ENCODE data around the gene GULP1.

DNA sequence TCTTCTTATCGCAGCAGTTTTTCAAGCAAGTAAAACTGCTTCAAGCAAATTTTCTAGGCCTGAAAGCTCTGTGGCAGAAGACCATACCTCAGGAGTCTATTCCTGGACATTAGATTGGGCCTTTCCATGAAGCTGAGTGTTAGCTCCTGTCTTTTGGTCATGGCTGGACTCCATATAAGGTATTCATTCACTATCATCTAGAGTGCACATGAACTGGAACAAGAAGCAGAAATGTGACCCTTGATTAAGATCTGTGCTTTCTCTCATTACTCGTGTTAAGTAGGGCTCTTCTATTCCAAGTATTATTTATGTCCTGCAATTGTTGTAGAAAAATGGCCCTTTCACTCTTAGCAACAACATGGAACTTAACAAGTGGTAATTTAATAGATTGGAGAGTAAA lies 5.9 kb upstream of the GULP1 start:
- TF ChIP-seq TAF1 (IDR thresholded peaks at IDR 0.05; ENCODE audit: low read depth) (no peak), EZH2 (IDR thresholded peaks at IDR 0.05; ENCODE audit: borderline replicate concordance, insufficient read depth, low read length, poor library complexity, severe bottlenecking) (no peak), POLR2AphosphoS5 (IDR thresholded peaks at IDR 0.05) (no peak), MXI1 (conservative IDR thresholded peaks at IDR 0.05; ENCODE audit: poor library complexity, severe bottlenecking) (no peak)
- TF ChIP-seq, protein P1, sequence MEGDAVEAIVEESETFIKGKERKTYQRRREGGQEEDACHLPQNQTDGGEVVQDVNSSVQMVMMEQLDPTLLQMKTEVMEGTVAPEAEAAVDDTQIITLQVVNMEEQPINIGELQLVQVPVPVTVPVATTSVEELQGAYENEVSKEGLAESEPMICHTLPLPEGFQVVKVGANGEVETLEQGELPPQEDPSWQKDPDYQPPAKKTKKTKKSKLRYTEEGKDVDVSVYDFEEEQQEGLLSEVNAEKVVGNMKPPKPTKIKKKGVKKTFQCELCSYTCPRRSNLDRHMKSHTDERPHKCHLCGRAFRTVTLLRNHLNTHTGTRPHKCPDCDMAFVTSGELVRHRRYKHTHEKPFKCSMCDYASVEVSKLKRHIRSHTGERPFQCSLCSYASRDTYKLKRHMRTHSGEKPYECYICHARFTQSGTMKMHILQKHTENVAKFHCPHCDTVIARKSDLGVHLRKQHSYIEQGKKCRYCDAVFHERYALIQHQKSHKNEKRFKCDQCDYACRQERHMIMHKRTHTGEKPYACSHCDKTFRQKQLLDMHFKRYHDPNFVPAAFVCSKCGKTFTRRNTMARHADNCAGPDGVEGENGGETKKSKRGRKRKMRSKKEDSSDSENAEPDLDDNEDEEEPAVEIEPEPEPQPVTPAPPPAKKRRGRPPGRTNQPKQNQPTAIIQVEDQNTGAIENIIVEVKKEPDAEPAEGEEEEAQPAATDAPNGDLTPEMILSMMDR (IDR thresholded peaks at IDR 0.05; ENCODE audit: poor library complexity, severe bottlenecking), result no peak

Data from neural cell (in vitro differentiated cells).